Astrocyte (in vitro differentiated cells and primary cell): ENCODE results near the gene GOLGA6C. TPM values are rescaled to one million over a fixed set of nuclear protein-coding genes. Genes with fewer than 3 reads are reported as not detected.

Source experiments
- DNase-seq: peaks from one replicate; pipeline ENCODE4 v3.0.0-alpha.2; 2010; ENCODE audit warnings: low read depth
- FAIRE-seq: peaks from 2 replicates; lab custom pipeline; 2011; peaks lifted over from hg19 to GRCh38; lab: Jason Lieb, UNC
- H2AFZ ChIP-seq: 2 replicates; pipeline ENCODE4 v1.6.0; 2012; ENCODE audit warnings: low read depth, low read length, inconsistent platforms
- H3K27ac ChIP-seq: 2 replicates; pipeline ENCODE4 v1.5.1; 2011; ENCODE audit warnings: low read depth, low read length, inconsistent platforms
- H3K27me3 ChIP-seq: 2 replicates; pipeline ENCODE4 v1.6.0; 2011; ENCODE audit warnings: low read length, inconsistent platforms; ENCODE audit not compliant: insufficient read depth
- H3K36me3 ChIP-seq: 2 replicates; pipeline ENCODE4 v1.5.1; 2011; ENCODE audit warnings: low read length, inconsistent platforms; ENCODE audit not compliant: insufficient read depth
- H3K4me1 ChIP-seq: 2 replicates; pipeline ENCODE4 v1.5.1; 2011; ENCODE audit warnings: low read length, inconsistent platforms; ENCODE audit not compliant: insufficient read depth
- H3K4me2 ChIP-seq: 2 replicates; pipeline ENCODE4 v1.6.0; 2012; ENCODE audit warnings: low read length, inconsistent platforms
- H3K4me3 ChIP-seq: 2 replicates; pipeline ENCODE4 v1.5.1; 2011; ENCODE audit warnings: low read depth, mild to moderate bottlenecking, low read length, inconsistent platforms; ENCODE audit not compliant: insufficient read depth
- H3K79me2 ChIP-seq: 2 replicates; pipeline ENCODE4 v1.6.0; 2012; ENCODE audit warnings: mild to moderate bottlenecking, low read length, inconsistent platforms; ENCODE audit not compliant: insufficient read depth
- H3K9ac ChIP-seq: 2 replicates; pipeline ENCODE4 v1.6.0; 2012; ENCODE audit warnings: mild to moderate bottlenecking, low read length, inconsistent platforms
- H3K9me3 ChIP-seq: 2 replicates; pipeline ENCODE4 v1.5.1; 2012; ENCODE audit warnings: low read depth, mild to moderate bottlenecking, low read length, inconsistent platforms; ENCODE audit not compliant: insufficient read depth
- H4K20me1 ChIP-seq: 2 replicates; pipeline ENCODE4 v1.6.0; 2012; ENCODE audit warnings: low read length, inconsistent platforms; ENCODE audit not compliant: insufficient read depth
- H3K27ac Mint-ChIP-seq: one replicate; pipeline ENCODE4 v1.8.0; 2021; ENCODE audit warnings: mild to moderate bottlenecking, mixed read lengths; ENCODE audit not compliant: unreplicated experiment
- H3K27me3 Mint-ChIP-seq: one replicate; pipeline ENCODE4 v1.8.0; 2021; ENCODE audit warnings: low read depth, mixed read lengths; ENCODE audit not compliant: unreplicated experiment
- H3K36me3 Mint-ChIP-seq: one replicate; pipeline ENCODE4 v1.8.0; 2021; ENCODE audit warnings: low read depth, mixed read lengths; ENCODE audit not compliant: unreplicated experiment
- H3K4me1 Mint-ChIP-seq: one replicate; pipeline ENCODE4 v1.8.0; 2021; ENCODE audit warnings: low read depth, mixed read lengths; ENCODE audit not compliant: unreplicated experiment
- H3K4me3 Mint-ChIP-seq: one replicate; pipeline ENCODE4 v1.8.0; 2021; ENCODE audit warnings: mild to moderate bottlenecking, moderate library complexity, mixed read lengths; ENCODE audit not compliant: unreplicated experiment
- H3K9me3 Mint-ChIP-seq: one replicate; pipeline ENCODE4 v1.8.0; 2021; ENCODE audit warnings: mild to moderate bottlenecking, mixed read lengths; ENCODE audit not compliant: unreplicated experiment
- EZH2 ChIP-seq: IDR thresholded peaks from 2 replicates; pipeline ENCODE4 v1.6.1; 2012; ENCODE audit warnings: mild to moderate bottlenecking, low read length, inconsistent platforms; ENCODE audit not compliant: insufficient read depth
- total RNA-seq: library from RNA; stranded (reverse); gene quantifications from 2 replicates; pipeline ENCODE4 v1.2.1, GENCODE V29; 2021
- TF ChIP-seq, protein P1 (sequence below): IDR thresholded peaks from 2 replicates; pipeline ENCODE4 v1.5.1; 2011; ENCODE audit warnings: low read depth, mild to moderate bottlenecking, inconsistent platforms, low read length, moderate library complexity; ENCODE audit not compliant: insufficient read depth

Gene GOLGA6C
- total RNA-seq, 1 donor from 2014 or later = not detected

DNA sequence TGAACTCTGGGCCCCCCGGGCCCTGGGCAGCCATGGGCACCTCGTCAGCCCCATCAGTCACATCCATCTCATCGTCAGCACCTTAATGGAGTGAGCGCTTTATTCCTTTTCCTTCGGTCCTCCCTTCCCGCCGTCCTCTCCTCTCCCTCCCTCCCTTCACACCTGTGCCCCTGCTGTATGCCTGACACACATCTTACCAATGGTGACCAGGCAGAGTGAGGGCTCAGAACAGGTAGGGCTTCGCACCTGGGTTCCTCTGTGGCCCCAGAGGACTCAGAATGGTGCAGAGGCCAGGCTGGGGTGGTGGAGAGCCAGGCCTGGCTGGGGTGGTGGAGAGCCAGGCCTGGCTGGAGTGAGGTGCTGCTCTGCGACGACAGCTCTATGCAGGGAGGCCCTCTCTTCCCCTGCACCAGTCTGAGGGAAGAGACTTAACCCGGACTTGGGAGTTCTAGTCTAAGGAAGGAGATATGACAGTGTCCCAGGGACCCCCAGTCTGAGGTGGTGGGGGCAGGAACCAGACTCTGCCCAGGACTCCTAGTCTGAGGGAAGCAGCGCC, 44.8 kb upstream of the GOLGA6C start:
- H3K4me1 Mint-ChIP-seq = no peaks in the 10 kb centered on the region
- FAIRE-seq (no peak), DNase-seq (no peak)
- Histone ChIP-seq H3K9ac (no peak overlapping the region), H3K36me3 (peaks cover 7% of the 10 kb centered on the region), H3K4me3 (no peak overlapping the region), H3K4me2 (no peak overlapping the region), H3K4me1 (no peaks in the 10 kb centered on the region), H3K27me3 (no peaks in the 10 kb centered on the region), H3K9me3 (no peaks in the 10 kb centered on the region), H2AFZ (no peak overlapping the region), H4K20me1 (peaks cover 53% of the 10 kb centered on the region), H3K27ac (no peak overlapping the region), H3K79me2 (peaks cover 23% of the 10 kb centered on the region)
- H3K36me3 Mint-ChIP-seq = peaks cover 5% of the 10 kb centered on the region
- H3K4me3 Mint-ChIP-seq = no peak overlapping the region
- TF ChIP-seq, protein P1, sequence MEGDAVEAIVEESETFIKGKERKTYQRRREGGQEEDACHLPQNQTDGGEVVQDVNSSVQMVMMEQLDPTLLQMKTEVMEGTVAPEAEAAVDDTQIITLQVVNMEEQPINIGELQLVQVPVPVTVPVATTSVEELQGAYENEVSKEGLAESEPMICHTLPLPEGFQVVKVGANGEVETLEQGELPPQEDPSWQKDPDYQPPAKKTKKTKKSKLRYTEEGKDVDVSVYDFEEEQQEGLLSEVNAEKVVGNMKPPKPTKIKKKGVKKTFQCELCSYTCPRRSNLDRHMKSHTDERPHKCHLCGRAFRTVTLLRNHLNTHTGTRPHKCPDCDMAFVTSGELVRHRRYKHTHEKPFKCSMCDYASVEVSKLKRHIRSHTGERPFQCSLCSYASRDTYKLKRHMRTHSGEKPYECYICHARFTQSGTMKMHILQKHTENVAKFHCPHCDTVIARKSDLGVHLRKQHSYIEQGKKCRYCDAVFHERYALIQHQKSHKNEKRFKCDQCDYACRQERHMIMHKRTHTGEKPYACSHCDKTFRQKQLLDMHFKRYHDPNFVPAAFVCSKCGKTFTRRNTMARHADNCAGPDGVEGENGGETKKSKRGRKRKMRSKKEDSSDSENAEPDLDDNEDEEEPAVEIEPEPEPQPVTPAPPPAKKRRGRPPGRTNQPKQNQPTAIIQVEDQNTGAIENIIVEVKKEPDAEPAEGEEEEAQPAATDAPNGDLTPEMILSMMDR = no peak
- TF ChIP-seq EZH2 = no peak
- no peaks in the 10 kb centered on the region for H3K9me3 Mint-ChIP-seq
- H3K27me3 Mint-ChIP-seq = peaks cover 3% of the 10 kb centered on the region
- no peak overlapping the region for H3K27ac Mint-ChIP-seq

DNA sequence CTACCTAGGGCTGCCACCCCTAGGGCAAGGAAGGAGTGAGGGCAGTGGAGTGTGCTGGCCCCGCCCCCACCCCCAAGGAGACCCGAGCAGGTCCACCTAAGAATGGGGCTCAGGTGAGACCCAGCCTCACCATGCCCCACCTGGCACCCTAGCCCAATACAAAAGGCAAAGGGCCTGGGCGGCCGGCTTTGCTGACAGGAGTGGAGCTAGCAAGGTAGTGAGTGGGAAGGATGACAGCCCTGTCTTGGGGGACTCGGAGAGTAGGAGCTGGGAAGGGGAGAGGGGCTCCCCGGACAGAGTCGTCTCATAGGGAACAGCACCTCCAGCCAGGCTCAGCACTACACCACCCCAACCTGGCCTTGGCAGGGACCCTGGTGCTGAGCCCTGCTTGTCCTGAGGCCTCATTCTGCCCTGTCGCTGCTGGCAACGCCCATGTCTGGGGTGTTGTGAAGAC, 44.3 kb upstream of the GOLGA6C start:
- H3K4me3 Mint-ChIP-seq = no peak overlapping the region
- no peaks in the 10 kb centered on the region for H3K4me1 Mint-ChIP-seq
- Histone ChIP-seq H2AFZ (no peak overlapping the region), H3K9me3 (no peaks in the 10 kb centered on the region), H3K27me3 (no peaks in the 10 kb centered on the region), H3K36me3 (peaks cover 7% of the 10 kb centered on the region), H3K27ac (no peak overlapping the region), H3K4me3 (no peak overlapping the region), H3K4me1 (no peaks in the 10 kb centered on the region), H3K79me2 (peaks cover 19% of the 10 kb centered on the region), H4K20me1 (peaks cover 48% of the 10 kb centered on the region), H3K9ac (no peak overlapping the region), H3K4me2 (no peak overlapping the region)
- H3K9me3 Mint-ChIP-seq = no peaks in the 10 kb centered on the region
- peaks cover 5% of the 10 kb centered on the region for H3K36me3 Mint-ChIP-seq
- no peak for TF ChIP-seq EZH2
- TF ChIP-seq, protein P1 = no peak
- DNase-seq = no peak
- no peak overlapping the region for H3K27ac Mint-ChIP-seq
- no peak for FAIRE-seq
- H3K27me3 Mint-ChIP-seq = peaks cover 3% of the 10 kb centered on the region

DNA sequence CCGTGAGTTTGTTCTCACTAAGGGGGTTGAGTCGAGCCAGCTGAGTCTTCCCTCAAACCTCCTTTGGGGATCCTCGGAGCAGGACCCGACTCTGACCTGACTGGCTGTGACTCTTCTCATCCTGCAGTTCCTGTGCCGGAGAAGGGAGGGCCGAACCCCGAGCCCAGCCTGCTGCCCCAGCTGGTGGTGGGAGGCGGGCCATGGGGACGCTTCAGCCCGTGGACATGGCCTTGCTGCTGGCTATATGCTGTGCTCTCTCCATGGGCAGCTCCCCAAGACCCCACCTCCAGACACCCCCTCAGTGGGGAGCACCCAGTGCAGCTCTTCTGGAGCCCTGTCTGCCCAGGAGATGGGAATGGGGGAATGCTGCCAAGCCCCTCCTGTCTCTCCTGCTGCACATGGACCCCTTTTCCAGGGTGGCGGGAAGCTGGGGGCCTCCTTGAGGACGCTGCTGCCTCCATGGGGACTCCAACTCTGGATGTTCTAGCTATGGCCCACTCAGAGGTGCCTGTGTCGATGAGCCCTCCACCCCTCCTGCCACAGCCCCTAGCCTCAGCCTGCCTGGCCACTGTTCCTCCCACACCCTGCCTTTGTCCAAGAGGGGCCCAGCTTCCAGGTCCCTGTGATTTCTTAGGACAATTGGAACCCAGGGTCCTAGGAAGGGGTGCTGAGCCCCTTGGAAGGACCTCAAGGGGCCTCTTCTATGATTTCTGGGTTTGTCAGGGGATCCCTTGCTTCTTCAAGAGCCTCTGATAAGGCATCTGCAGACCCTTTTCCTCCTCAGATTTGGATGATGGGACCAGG, 43.6 kb upstream of the GOLGA6C start:
- Histone ChIP-seq H3K9ac (no peak overlapping the region), H3K36me3 (peaks cover 3% of the 10 kb centered on the region), H3K79me2 (peaks cover 12% of the 10 kb centered on the region), H3K4me2 (no peak overlapping the region), H3K4me1 (no peaks in the 10 kb centered on the region), H3K27ac (no peak overlapping the region), H2AFZ (no peak overlapping the region), H3K27me3 (no peaks in the 10 kb centered on the region), H4K20me1 (peaks cover 41% of the 10 kb centered on the region), H3K4me3 (no peak overlapping the region), H3K9me3 (no peaks in the 10 kb centered on the region)
- H3K27me3 Mint-ChIP-seq = peaks cover 6% of the 10 kb centered on the region
- no peaks in the 10 kb centered on the region for H3K4me1 Mint-ChIP-seq
- no peaks in the 10 kb centered on the region for H3K9me3 Mint-ChIP-seq
- peaks cover 2% of the 10 kb centered on the region for H3K36me3 Mint-ChIP-seq
- DNase-seq (no peak), FAIRE-seq (no peak)
- H3K27ac Mint-ChIP-seq = no peak overlapping the region
- no peak overlapping the region for H3K4me3 Mint-ChIP-seq
- TF ChIP-seq, protein P1 = no peak
- no peak for TF ChIP-seq EZH2
